ENCODE measurements around the gene FILIP1L. TPM values are rescaled to one million over a fixed set of nuclear protein-coding genes. Genes with fewer than 3 reads are reported as not detected.

The FILIP1L gene
- total RNA-seq, 1 donor from 2014 or later: 41.5 TPM

DNA sequence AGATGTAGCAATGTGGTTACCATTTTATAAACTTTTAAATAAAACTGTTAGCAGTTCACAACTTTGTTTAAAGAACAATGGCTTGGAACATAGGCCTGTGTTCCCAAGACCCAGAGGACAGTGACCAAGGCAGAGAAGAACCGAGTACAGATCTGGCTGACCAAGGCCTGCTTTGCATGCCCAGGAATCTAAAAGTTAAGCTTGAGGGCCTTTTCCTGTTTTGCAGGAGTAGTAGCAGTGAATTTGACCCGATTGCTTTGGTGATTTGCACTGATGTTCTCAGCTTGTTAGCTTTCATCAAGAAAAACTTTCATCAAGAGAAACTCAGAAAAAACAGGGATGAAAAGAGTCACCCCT is 9.9 kb downstream of the FILIP1L start:
- TF ChIP-seq, protein P1, sequence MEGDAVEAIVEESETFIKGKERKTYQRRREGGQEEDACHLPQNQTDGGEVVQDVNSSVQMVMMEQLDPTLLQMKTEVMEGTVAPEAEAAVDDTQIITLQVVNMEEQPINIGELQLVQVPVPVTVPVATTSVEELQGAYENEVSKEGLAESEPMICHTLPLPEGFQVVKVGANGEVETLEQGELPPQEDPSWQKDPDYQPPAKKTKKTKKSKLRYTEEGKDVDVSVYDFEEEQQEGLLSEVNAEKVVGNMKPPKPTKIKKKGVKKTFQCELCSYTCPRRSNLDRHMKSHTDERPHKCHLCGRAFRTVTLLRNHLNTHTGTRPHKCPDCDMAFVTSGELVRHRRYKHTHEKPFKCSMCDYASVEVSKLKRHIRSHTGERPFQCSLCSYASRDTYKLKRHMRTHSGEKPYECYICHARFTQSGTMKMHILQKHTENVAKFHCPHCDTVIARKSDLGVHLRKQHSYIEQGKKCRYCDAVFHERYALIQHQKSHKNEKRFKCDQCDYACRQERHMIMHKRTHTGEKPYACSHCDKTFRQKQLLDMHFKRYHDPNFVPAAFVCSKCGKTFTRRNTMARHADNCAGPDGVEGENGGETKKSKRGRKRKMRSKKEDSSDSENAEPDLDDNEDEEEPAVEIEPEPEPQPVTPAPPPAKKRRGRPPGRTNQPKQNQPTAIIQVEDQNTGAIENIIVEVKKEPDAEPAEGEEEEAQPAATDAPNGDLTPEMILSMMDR (IDR thresholded peaks at IDR 0.05): no peak
- TF ChIP-seq POLR2AphosphoS5 (IDR thresholded peaks at IDR 0.05; ENCODE audit: insufficient read depth in 1 of 2, low read depth in 1 of 2) (no peak), POLR2A (IDR thresholded peaks at IDR 0.05) (no peak)
- H3K36me3 ChIP-seq: no peaks in the 10 kb centered on the region
- intact Hi-C loops (cut with DNase I): no loop called here
- no peaks in the 10 kb centered on the region for H3K9me3 ChIP-seq
- peak overlapping the region; percentile 28 for H3K27ac ChIP-seq
- DNase-seq (ENCODE audit: extremely low spot score in 2 of 2): no peak
- no peak overlapping the region for H3K4me3 ChIP-seq
- no peaks in the 10 kb centered on the region for H3K27me3 ChIP-seq
- H3K4me1 ChIP-seq: peaks cover 57% of the 10 kb centered on the region

DNA sequence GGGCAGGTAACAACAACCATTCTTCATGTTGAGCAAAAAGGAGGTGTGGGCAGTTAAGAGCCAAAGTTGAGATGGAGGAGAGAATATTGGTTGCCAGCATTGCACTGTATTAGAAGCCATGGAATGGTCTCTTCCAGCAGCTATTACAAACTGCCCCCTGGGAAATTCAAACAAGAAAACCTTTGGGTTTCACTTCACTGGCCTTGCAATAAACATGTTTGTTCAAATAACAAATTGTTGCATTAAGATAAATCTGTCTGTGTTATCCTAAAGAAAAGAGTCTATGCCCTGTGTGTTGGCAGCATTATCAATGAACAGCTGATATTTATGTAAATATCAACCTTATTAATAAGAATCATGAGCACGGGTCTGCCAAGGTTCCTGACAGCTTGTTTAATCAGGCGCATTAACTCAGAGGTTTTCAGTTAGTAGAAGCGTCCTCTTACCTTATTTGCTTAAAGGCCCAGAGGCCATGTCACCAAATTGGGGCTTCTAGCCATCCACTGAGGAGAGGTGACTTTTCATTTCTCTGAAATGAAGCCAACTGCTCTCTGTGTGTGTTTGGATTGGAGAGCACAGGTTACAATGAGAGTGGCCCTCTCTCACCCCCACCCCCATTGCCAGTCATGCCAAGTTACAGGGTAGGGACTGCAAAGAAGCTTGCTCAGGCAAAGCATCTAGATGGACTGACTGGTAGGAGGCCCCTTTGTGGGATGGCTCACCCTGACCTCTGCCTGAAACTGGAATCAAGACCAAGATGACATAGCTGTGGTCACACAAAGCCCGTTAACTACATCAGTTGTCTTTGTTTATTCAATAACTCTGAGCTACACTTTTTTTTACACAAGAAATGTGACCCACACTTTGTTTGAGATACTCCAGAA is 10.5 kb downstream of the FILIP1L start:
- no peak overlapping the region for H3K4me3 ChIP-seq
- intact Hi-C loops (cut with DNase I): no loop called here
- no peak for DNase-seq (ENCODE audit: extremely low spot score in 2 of 2)
- H3K27me3 ChIP-seq: no peaks in the 10 kb centered on the region
- no peaks in the 10 kb centered on the region for H3K9me3 ChIP-seq
- peak overlapping the region; percentile 28 for H3K27ac ChIP-seq
- no peaks in the 10 kb centered on the region for H3K36me3 ChIP-seq
- H3K4me1 ChIP-seq: peaks cover 64% of the 10 kb centered on the region
- no peak for TF ChIP-seq POLR2AphosphoS5 (IDR thresholded peaks at IDR 0.05; ENCODE audit: insufficient read depth in 1 of 2, low read depth in 1 of 2)
- no peak for TF ChIP-seq POLR2A (IDR thresholded peaks at IDR 0.05)
- TF ChIP-seq, protein P1 (IDR thresholded peaks at IDR 0.05): no peak

DNA sequence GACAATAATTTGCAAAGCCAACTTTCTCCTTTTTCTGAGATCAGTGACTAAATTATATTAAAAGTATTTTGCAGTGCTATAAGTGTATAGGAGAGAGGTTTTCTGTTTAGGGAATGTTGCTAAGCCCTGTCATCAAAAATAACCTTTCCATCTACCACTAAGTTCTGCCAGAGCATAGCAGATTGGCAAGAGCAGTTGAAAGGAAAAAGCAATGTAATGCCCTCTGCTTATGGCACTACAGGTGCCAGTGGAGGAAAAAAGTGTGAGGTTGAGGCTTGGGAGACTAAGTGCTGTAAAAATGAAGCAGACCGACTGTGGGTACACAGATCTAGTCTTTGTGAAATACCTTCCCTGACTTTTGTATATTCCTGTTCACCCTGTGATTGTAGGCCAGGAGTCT is 11.5 kb downstream of the FILIP1L start:
- H3K9me3 ChIP-seq: no peaks in the 10 kb centered on the region
- peaks cover 64% of the 10 kb centered on the region for H3K4me1 ChIP-seq
- no peaks in the 10 kb centered on the region for H3K27me3 ChIP-seq
- H3K4me3 ChIP-seq: no peak overlapping the region
- TF ChIP-seq, protein P1 (IDR thresholded peaks at IDR 0.05): no peak
- no peak for TF ChIP-seq POLR2AphosphoS5 (IDR thresholded peaks at IDR 0.05; ENCODE audit: insufficient read depth in 1 of 2, low read depth in 1 of 2)
- no peak for TF ChIP-seq POLR2A (IDR thresholded peaks at IDR 0.05)
- no peaks in the 10 kb centered on the region for H3K36me3 ChIP-seq
- intact Hi-C loops (cut with DNase I): no loop called here
- H3K27ac ChIP-seq: no peak overlapping the region
- no peak for DNase-seq (ENCODE audit: extremely low spot score in 2 of 2)

DNA sequence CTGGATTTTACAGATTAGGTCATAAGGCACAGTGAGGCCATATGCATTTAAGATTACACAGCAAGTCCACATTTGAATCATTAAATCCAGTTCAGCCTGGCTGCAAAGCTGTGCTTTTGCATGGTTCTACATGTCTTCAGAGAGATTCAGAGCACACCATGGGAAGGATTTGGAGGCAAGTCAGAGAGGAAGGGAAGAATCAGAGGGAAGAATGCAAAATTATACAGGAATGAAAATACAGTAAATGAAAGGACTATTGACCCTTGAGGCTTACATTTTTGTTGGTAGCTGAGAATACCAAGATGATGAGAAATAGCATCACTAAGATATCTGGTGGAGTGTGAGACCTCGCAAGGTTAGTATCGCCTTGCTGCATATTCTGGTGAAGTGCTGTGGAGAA is 13.9 kb downstream of the FILIP1L start:
- H3K27me3 ChIP-seq: no peaks in the 10 kb centered on the region
- H3K36me3 ChIP-seq: no peaks in the 10 kb centered on the region
- TF ChIP-seq POLR2AphosphoS5 (IDR thresholded peaks at IDR 0.05; ENCODE audit: insufficient read depth in 1 of 2, low read depth in 1 of 2) (no peak), POLR2A (IDR thresholded peaks at IDR 0.05) (no peak)
- TF ChIP-seq, protein P1 (IDR thresholded peaks at IDR 0.05): no peak
- DNase-seq (ENCODE audit: extremely low spot score in 2 of 2): no peak
- H3K27ac ChIP-seq: no peak overlapping the region
- no peaks in the 10 kb centered on the region for H3K9me3 ChIP-seq
- H3K4me3 ChIP-seq: no peak overlapping the region
- intact Hi-C loops (cut with DNase I): no loop called here
- peaks cover 52% of the 10 kb centered on the region for H3K4me1 ChIP-seq

DNA sequence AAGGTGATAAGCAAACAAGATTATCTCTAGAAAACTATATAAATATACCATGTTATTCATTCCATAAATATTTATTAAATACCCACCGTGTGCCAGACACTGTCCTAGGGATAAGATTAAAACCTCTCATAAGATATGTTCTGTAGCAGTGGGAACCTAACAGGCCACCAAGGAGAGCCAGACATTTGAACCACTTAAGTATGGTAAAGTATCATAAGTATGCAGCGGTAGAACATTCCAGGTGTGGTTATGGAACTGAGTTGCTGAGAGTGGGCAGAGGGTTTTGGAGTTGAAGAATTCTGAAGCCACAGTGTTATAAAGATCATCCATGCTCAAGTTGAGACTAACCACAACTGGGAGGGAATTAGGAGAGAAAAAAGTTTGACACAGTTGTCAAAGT is 14.7 kb downstream of the FILIP1L start:
- H3K36me3 ChIP-seq: no peaks in the 10 kb centered on the region
- H3K4me3 ChIP-seq: no peak overlapping the region
- no peak for DNase-seq (ENCODE audit: extremely low spot score in 2 of 2)
- intact Hi-C loops (cut with DNase I): no loop called here
- no peak for TF ChIP-seq POLR2A (IDR thresholded peaks at IDR 0.05)
- TF ChIP-seq, protein P1 (IDR thresholded peaks at IDR 0.05): no peak
- no peak for TF ChIP-seq POLR2AphosphoS5 (IDR thresholded peaks at IDR 0.05; ENCODE audit: insufficient read depth in 1 of 2, low read depth in 1 of 2)
- no peaks in the 10 kb centered on the region for H3K9me3 ChIP-seq
- no peak overlapping the region for H3K27ac ChIP-seq
- H3K27me3 ChIP-seq: no peaks in the 10 kb centered on the region
- peaks cover 44% of the 10 kb centered on the region for H3K4me1 ChIP-seq

Measured in vagina (tissue), 2 donors.